Measurements from ENCODE around the gene SPDEF. TPM values are rescaled to one million over a fixed set of nuclear protein-coding genes. Genes with fewer than 3 reads are reported as not detected.

Gene SPDEF
- total RNA-seq, 2 donors from 2014 or later = not detected

DNA sequence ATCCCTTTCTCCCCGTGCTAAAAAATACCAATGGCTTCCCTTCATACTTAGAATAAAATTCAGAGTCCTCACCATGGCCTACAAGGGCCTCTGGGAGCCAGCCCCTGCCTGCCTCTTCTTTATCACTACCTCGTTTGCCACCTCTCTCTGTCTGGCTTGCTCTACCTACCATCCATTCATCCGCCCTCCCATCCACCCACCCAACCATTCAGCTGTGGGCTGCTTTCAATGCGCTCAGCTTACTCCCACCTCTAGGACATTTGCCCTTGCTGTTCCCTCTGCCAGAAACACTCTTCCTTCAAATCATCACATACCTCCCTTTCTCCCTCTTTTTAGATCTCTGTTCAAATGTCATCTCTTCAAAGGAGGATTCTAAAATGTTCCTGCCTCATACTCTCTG is 45.8 kb downstream of the SPDEF start:
- ATAC-seq (ENCODE audit: insufficient number of reproducible peaks, low FRiP score, low read depth) (no peak), DNase-seq (ENCODE audit: low spot score) (no peak)
- Histone ChIP-seq H3K27ac (no peak overlapping the region), H3K9me3 (no peaks in the 10 kb centered on the region), H3K27me3 (replicated peaks; ENCODE audit: insufficient read depth) (no peaks in the 10 kb centered on the region), H3K4me3 (no peak overlapping the region), H3K4me1 (ENCODE audit: control insufficient read depth in 1 of 2, low read depth in 2 of 2) (peaks cover 0 to 9% of the 10 kb centered on the region in 2 donors), H3K36me3 (no peaks in the 10 kb centered on the region)
- TF ChIP-seq, protein P1, sequence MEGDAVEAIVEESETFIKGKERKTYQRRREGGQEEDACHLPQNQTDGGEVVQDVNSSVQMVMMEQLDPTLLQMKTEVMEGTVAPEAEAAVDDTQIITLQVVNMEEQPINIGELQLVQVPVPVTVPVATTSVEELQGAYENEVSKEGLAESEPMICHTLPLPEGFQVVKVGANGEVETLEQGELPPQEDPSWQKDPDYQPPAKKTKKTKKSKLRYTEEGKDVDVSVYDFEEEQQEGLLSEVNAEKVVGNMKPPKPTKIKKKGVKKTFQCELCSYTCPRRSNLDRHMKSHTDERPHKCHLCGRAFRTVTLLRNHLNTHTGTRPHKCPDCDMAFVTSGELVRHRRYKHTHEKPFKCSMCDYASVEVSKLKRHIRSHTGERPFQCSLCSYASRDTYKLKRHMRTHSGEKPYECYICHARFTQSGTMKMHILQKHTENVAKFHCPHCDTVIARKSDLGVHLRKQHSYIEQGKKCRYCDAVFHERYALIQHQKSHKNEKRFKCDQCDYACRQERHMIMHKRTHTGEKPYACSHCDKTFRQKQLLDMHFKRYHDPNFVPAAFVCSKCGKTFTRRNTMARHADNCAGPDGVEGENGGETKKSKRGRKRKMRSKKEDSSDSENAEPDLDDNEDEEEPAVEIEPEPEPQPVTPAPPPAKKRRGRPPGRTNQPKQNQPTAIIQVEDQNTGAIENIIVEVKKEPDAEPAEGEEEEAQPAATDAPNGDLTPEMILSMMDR (IDR thresholded peaks at IDR 0.05) = no peak

DNA sequence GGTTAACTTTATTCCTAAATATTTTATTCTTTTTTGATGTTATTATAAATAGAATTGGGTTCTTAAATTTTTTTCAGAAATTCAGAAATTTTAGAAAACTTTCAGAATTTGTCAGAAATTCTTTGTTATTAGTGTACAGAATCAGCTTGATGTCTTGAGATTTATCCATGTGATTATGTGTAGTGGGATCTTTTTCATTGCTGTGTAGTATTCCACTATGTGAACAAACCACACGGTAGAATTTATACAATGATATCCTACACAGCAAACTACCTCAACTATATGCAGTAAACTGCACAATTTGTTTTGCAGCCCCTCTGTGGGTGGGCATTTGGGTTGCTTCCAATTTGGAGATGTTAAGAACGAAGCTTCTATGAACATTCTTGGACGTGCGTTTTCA is 46.3 kb downstream of the SPDEF start:
- H3K27me3 ChIP-seq (replicated peaks; ENCODE audit: insufficient read depth) = no peaks in the 10 kb centered on the region
- H3K36me3 ChIP-seq = no peaks in the 10 kb centered on the region
- peaks cover 0 to 4% of the 10 kb centered on the region in 2 donors for H3K4me1 ChIP-seq (ENCODE audit: control insufficient read depth in 1 of 2, low read depth in 2 of 2)
- H3K27ac ChIP-seq = no peak overlapping the region
- DNase-seq (ENCODE audit: low spot score) (no peak), ATAC-seq (ENCODE audit: insufficient number of reproducible peaks, low FRiP score, low read depth) (no peak)
- TF ChIP-seq, protein P1 (IDR thresholded peaks at IDR 0.05) = no peak
- no peak overlapping the region for H3K4me3 ChIP-seq
- H3K9me3 ChIP-seq = no peaks in the 10 kb centered on the region

DNA sequence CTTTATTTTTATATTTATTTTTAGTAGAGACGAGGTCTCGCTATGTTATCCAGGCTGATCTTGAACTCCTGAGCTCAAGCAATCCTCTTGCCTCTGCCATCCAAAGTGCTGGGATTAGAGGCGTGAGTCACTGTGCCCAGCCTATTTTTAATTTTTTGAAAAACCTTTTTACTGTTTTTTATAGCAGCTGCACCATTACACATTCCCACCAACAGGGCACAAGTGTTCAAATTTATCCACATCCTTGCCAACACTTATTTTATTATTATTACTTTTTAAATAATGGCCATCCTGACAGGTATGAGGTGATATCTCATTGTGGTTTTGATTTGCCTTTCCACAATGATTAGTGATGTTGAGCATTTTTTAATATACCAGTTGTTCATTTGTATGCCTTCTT is 47.7 kb downstream of the SPDEF start:
- ATAC-seq (ENCODE audit: insufficient number of reproducible peaks, low FRiP score, low read depth) = no peak
- no peak for DNase-seq (ENCODE audit: low spot score)
- Histone ChIP-seq H3K27me3 (replicated peaks; ENCODE audit: insufficient read depth) (no peaks in the 10 kb centered on the region), H3K27ac (no peak overlapping the region), H3K4me1 (ENCODE audit: control insufficient read depth in 1 of 2, low read depth in 2 of 2) (no peaks in the 10 kb centered on the region), H3K4me3 (no peak overlapping the region), H3K9me3 (no peaks in the 10 kb centered on the region), H3K36me3 (no peaks in the 10 kb centered on the region)
- TF ChIP-seq, protein P1 (IDR thresholded peaks at IDR 0.05) = no peak

DNA sequence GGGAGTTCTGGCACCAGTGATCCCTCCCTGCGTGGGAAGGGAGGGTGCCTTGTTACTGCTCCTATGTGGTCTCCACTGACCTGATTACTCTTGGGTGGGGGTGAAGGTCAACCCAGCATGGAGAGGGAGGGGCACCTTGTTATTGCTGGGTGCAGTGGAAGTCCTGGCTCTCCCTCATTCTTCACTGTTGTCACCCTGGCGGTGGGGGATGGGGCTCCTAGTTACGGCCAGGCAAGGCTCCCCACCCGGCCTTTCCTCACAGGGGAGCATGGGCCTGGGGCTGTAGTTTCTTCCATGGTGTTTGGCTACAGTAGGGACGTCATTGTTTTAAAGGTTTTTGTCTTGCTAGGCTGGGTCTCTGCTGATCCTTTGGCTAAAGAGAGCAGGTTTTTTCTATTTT is 49.4 kb downstream of the SPDEF start:
- Histone ChIP-seq H3K27me3 (replicated peaks; ENCODE audit: insufficient read depth) (no peaks in the 10 kb centered on the region), H3K4me1 (ENCODE audit: control insufficient read depth in 1 of 2, low read depth in 2 of 2) (no peaks in the 10 kb centered on the region), H3K4me3 (no peak overlapping the region), H3K9me3 (no peaks in the 10 kb centered on the region), H3K27ac (no peak overlapping the region), H3K36me3 (no peaks in the 10 kb centered on the region)
- DNase-seq (ENCODE audit: low spot score) (no peak), ATAC-seq (ENCODE audit: insufficient number of reproducible peaks, low FRiP score, low read depth) (no peak)
- TF ChIP-seq, protein P1 (IDR thresholded peaks at IDR 0.05) = no peak

DNA sequence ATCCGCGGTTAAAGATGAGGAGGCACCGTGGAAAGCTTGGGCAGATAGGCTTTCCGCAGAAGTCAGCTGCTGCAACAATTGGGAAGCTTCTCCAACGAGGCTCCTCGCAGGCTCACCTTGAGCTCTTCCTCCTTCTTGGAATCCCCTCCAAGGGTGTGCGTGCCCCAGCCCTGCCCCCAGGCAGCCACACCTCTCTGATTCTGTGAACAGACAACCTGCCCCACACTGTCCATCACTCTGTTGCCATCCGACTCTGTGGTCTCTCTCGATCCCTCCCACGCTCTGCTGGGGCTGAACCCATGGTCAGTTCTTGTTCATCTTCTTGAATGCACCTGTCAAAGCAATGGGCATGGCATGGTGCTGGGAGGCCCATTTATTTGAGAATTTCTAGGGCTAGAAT is 58.7 kb downstream of the SPDEF start:
- Histone ChIP-seq H3K36me3 (no peaks in the 10 kb centered on the region), H3K9me3 (peaks cover 11% of the 10 kb centered on the region), H3K4me1 (ENCODE audit: control insufficient read depth in 1 of 2, low read depth in 2 of 2) (no peaks in the 10 kb centered on the region), H3K4me3 (no peak overlapping the region), H3K27me3 (replicated peaks; ENCODE audit: insufficient read depth) (no peaks in the 10 kb centered on the region), H3K27ac (no peak overlapping the region)
- no peak for DNase-seq (ENCODE audit: low spot score)
- ATAC-seq (ENCODE audit: insufficient number of reproducible peaks, low FRiP score, low read depth) = no peak
- TF ChIP-seq, protein P1 (IDR thresholded peaks at IDR 0.05) = no peak

Measured in thoracic aorta (tissue), 2 donors.